ENCODE data around the gene NDFIP2.

The NDFIP2 gene

DNA sequence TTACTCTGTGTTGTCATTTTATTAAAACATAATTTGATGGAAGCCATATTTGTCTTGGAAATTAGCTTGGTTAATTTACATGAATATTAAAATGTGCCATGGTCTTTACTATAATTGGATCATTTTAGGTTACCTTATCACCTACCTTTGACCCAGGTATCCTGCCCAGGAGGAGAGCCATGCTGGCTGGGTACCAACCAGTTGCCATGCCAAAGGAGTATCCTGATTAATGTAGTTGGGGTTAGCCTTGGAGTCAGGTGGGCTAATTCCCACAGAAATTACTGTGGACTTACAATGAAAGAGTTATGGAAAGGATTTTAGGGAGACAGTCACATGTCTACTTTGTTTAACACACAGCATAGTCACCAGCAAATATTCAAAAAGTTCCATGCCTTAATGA lies 32.0 kb downstream of the NDFIP2 start:
- TF ChIP-seq, protein P1, sequence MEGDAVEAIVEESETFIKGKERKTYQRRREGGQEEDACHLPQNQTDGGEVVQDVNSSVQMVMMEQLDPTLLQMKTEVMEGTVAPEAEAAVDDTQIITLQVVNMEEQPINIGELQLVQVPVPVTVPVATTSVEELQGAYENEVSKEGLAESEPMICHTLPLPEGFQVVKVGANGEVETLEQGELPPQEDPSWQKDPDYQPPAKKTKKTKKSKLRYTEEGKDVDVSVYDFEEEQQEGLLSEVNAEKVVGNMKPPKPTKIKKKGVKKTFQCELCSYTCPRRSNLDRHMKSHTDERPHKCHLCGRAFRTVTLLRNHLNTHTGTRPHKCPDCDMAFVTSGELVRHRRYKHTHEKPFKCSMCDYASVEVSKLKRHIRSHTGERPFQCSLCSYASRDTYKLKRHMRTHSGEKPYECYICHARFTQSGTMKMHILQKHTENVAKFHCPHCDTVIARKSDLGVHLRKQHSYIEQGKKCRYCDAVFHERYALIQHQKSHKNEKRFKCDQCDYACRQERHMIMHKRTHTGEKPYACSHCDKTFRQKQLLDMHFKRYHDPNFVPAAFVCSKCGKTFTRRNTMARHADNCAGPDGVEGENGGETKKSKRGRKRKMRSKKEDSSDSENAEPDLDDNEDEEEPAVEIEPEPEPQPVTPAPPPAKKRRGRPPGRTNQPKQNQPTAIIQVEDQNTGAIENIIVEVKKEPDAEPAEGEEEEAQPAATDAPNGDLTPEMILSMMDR (IDR thresholded peaks at IDR 0.05; ENCODE audit: insufficient read depth, low read depth, low read length, missing control alignments): no peak
- no peak overlapping the region for H3K4me3 ChIP-seq (ENCODE audit: low read length)
- DNase-seq (ENCODE audit: low read depth): no peak

GRCh38 chr13:79516595-79516994 lies 35.6 kb downstream of the NDFIP2 start:
- no peak overlapping the region for H3K4me3 ChIP-seq (ENCODE audit: low read length)
- DNase-seq (ENCODE audit: low read depth): no peak
- TF ChIP-seq, protein P1 (IDR thresholded peaks at IDR 0.05; ENCODE audit: insufficient read depth, low read depth, low read length, missing control alignments): no peak

GRCh38 chr13:79519255-79519654 lies 38.3 kb downstream of the NDFIP2 start:
- TF ChIP-seq, protein P1 (IDR thresholded peaks at IDR 0.05; ENCODE audit: insufficient read depth, low read depth, low read length, missing control alignments): no peak
- DNase-seq (ENCODE audit: low read depth): peak; percentile 29
- H3K4me3 ChIP-seq (ENCODE audit: low read length): no peak overlapping the region

DNA sequence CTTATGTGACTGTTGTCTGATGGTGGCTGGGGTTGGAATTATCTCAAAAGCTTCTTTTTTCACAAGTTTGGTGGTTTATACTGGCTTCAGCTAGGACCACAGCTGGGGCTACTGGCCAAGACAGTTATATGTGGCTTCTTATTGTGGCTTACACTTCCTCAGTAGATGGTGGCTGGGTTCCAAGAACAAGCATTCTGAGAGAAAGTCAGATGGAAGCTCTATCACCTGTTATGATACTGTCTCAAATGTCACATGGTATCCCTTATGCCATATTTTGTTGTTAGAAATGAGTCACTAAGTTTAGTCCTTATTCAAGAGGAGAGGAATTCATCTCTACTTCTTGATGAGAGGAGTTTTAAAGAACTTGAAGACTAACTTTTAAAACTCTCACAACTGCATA lies 41.6 kb downstream of the NDFIP2 start:
- TF ChIP-seq, protein P1 (IDR thresholded peaks at IDR 0.05; ENCODE audit: insufficient read depth, low read depth, low read length, missing control alignments): no peak
- peak; percentile 30 for DNase-seq (ENCODE audit: low read depth)
- H3K4me3 ChIP-seq (ENCODE audit: low read length): no peak overlapping the region

GRCh38 chr13:79525064-79525857 lies 44.3 kb downstream of the NDFIP2 start:
- TF ChIP-seq, protein P1 (IDR thresholded peaks at IDR 0.05; ENCODE audit: insufficient read depth, low read depth, low read length, missing control alignments): no peak
- DNase-seq (ENCODE audit: low read depth): peak; percentile 68
- H3K4me3 ChIP-seq (ENCODE audit: low read length): no peak overlapping the region

- no peak for DNase-seq (ENCODE audit: low read depth)
- H3K4me3 ChIP-seq (ENCODE audit: low read length): no peak overlapping the region
- TF ChIP-seq, protein P1 (IDR thresholded peaks at IDR 0.05; ENCODE audit: insufficient read depth, low read depth, low read length, missing control alignments): no peak
Observed at GRCh38 chr13:79527698-79528097, 46.7 kb downstream of the NDFIP2 start.

GRCh38 chr13:79528356-79528755 lies 47.4 kb downstream of the NDFIP2 start:
- no peak overlapping the region for H3K4me3 ChIP-seq (ENCODE audit: low read length)
- TF ChIP-seq, protein P1 (IDR thresholded peaks at IDR 0.05; ENCODE audit: insufficient read depth, low read depth, low read length, missing control alignments): no peak
- DNase-seq (ENCODE audit: low read depth): peak; percentile 71

Data from epithelial cell of esophagus (primary cell).